HG02642 (cell line): ENCODE results near the gene GFI1.
"Not testable (repeated sequence)": the region's sequence is repeated elsewhere in the genome, so short reads cannot be mapped to it uniquely, and the experiment has no call there.

Source experiments
- ATAC-seq: cut with Tn5 transposase; IDR thresholded peaks from one replicate; pipeline ENCODE4 v1.9.1; 2021; ENCODE audit warnings: mild to moderate bottlenecking; ENCODE audit not compliant: unreplicated experiment, poor library complexity

GFI1 gene

GRCh38 chr1:92470216-92470615, 16.5 kb downstream of the GFI1 start:
- ATAC-seq: no peak

GRCh38 chr1:92466683-92467352, 19.9 kb downstream of the GFI1 start:
- ATAC-seq: no peak

GRCh38 chr1:92465256-92465647, 21.5 kb downstream of the GFI1 start:
- no peak for ATAC-seq

- ATAC-seq: no peak
Observed at GRCh38 chr1:92464588-92465255, 22.0 kb downstream of the GFI1 start.

GRCh38 chr1:92461364-92462097, 25.2 kb downstream of the GFI1 start:
- peak; percentile 55 for ATAC-seq

- ATAC-seq: no peak
Observed at GRCh38 chr1:92459871-92460320, 26.8 kb downstream of the GFI1 start.

- no peak for ATAC-seq
Observed at GRCh38 chr1:92458146-92458545, 28.6 kb downstream of the GFI1 start.

GRCh38 chr1:92447976-92448375, 38.7 kb downstream of the GFI1 start:
- no peak for ATAC-seq

- no peak for ATAC-seq
Observed at GRCh38 chr1:92447033-92447681, 39.6 kb downstream of the GFI1 start.

- ATAC-seq: no peak
Observed at GRCh38 chr1:92446546-92446945, 40.2 kb downstream of the GFI1 start.

GRCh38 chr1:92445865-92446264, 40.9 kb downstream of the GFI1 start:
- no peak for ATAC-seq

GRCh38 chr1:92444351-92444750, 42.4 kb downstream of the GFI1 start:
- ATAC-seq: no peak

- no peak for ATAC-seq
Observed at GRCh38 chr1:92443893-92444292, 42.8 kb downstream of the GFI1 start.

GRCh38 chr1:92442351-92442750, 44.4 kb downstream of the GFI1 start:
- ATAC-seq: no peak

GRCh38 chr1:92441697-92442342, 44.9 kb downstream of the GFI1 start:
- no peak for ATAC-seq

GRCh38 chr1:92441316-92441696, 45.4 kb downstream of the GFI1 start:
- no peak for ATAC-seq

- no peak for ATAC-seq
Observed at GRCh38 chr1:92439291-92439690, 47.4 kb downstream of the GFI1 start.

GRCh38 chr1:92434572-92434971, 52.2 kb downstream of the GFI1 start:
- not testable (repeated sequence) for ATAC-seq

GRCh38 chr1:92430030-92430429, 56.7 kb downstream of the GFI1 start:
- ATAC-seq: no peak

- no peak for ATAC-seq
Observed at GRCh38 chr1:92425617-92426016, 61.1 kb downstream of the GFI1 start.
